Esophagus muscularis mucosa (tissue), 3 donors: ENCODE measurements around the gene LDLRAD2.

Experiments
- POLR2A ChIP-seq: fragments of 450-650 bp; IDR thresholded peaks from one replicate; pipeline ENCODE4 v1.6.1; 2017; ENCODE audit warnings: antibody characterized with exemption, moderate library complexity, mild to moderate bottlenecking, low read depth
- TF ChIP-seq, protein P1 (sequence below), 3 experiments: fragments of 200-600 bp in 2 of 3; fragments of 450-650 bp in 1 of 3; sonication (generic) in 2 of 3; IDR thresholded peaks; one replicate each; pipeline ENCODE4 v1.5.1; 2017 to 2019; ENCODE audit warnings: antibody characterized with exemption in 3 of 3, mild to moderate bottlenecking in 2 of 3, moderate library complexity in 1 of 3

GRCh38 chr1:21781815-21782348 lies 30.2 kb upstream of the LDLRAD2 start:
- TF ChIP-seq, protein P1, sequence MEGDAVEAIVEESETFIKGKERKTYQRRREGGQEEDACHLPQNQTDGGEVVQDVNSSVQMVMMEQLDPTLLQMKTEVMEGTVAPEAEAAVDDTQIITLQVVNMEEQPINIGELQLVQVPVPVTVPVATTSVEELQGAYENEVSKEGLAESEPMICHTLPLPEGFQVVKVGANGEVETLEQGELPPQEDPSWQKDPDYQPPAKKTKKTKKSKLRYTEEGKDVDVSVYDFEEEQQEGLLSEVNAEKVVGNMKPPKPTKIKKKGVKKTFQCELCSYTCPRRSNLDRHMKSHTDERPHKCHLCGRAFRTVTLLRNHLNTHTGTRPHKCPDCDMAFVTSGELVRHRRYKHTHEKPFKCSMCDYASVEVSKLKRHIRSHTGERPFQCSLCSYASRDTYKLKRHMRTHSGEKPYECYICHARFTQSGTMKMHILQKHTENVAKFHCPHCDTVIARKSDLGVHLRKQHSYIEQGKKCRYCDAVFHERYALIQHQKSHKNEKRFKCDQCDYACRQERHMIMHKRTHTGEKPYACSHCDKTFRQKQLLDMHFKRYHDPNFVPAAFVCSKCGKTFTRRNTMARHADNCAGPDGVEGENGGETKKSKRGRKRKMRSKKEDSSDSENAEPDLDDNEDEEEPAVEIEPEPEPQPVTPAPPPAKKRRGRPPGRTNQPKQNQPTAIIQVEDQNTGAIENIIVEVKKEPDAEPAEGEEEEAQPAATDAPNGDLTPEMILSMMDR (IDR thresholded peaks at IDR 0.05), result no peak
- no peak for TF ChIP-seq POLR2A
